Stimulated activated CD4-positive, alpha-beta T cell treated with anti-CD3 and anti-CD28 coated beads, Interleukin-15, amount 100 ng/mL, for 48 hours (primary cell): Measurements from ENCODE around the gene MRPL45.

Experiments used
- DNase-seq, 2 donors: peaks; one replicate each; pipeline ENCODE4 v3.0.0-alpha.2; 2020; ENCODE audit warnings: low read depth in 2 of 2

MRPL45 gene

DNA sequence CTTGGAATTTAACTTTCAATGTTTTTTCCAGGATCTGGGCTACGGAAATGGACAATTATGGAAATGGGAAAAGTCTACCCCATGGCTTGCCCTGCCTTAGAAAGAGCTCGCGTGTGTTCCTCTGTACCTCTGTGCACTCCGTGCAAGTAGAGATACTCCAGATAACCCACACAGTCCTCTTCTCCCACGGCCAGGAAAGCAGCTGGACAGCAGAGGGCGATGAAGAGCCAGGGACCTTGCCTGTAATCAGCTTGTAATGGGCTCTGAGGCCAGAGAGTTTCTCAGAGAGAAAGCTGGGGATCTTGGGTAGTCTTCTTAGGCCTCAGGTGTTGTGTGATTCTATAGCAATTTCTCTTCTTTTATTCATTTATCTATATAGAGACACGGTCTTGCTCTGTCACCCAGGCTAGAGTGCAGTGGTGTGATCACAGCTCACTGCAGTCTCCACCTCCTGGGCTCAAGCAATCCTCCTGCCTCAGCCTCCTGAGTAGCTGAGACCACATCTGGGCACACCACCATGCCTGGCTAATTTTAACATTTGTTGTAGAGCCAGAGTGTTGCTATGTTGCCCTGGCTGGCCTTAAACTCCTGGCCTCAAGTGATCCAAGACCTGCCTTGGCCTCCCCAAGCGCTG lies 52.2 kb downstream of the MRPL45 start:
- peak; percentile 61 to 76 for DNase-seq

DNA sequence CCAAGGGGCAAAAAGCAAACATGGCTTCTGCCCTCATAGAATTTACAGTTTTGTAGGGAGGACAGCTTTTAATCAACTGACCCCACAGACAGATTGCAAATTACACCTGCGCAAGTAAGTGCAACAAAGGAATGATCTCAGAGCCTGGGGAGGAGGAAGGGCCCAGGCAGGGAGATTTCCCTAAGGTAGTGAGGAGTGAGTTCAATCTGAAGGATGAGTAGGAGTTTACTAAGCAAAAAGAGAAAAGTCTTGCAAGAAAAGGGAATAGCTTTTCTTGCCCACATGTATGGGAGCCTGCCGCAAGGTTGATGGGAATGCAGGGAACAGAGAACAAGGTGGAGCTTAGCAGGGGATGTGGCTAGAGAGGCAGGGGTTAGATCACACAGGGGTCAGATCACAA lies 53.1 kb downstream of the MRPL45 start:
- DNase-seq, result no peak

DNA sequence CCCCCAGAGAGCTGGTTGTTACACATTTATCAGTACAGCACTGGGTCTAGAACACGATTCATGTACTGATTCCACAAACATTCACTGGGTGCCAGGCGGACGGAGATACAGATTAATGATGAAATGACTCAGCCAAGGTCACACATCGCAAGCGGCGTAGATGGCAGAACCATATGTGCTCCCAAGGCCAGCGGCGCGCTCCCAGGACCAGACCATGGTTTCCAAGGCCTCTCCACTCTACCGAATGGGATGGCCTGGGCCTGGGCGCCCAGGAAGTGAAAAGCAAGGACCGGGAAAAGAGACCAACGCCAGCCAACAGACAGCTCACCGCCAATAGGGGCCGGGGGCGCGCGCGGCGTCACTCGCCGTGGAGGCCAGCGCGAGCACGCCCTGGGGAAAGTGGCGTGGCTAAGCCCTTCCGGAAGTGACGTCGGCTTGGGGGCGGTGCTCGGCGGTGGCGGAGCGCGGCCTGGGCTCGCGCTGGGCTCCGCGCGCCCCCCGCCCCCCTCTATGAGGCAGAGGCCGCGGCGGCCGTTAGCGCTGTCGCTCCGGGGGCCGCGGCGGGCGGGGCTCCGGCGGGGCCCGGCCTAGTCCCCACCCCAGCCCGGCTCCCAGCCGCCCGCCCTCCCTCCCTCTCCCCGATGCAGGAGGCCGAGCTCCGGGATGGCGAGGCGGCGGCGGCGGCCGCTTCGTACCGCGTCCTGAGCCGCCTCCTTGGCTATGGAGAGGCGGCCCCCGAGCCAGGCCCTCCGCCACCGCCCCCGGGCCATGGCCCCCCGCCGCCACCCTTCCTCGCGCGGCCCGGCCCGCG lies 54.6 kb downstream of the MRPL45 start, which contains the start of gene SOCS7:
SOCS7 (plus strand) TSS at position 433 of the 811 bp plus-strand sequence; CDS start at position 642, 209 bp downstream.
- DNase-seq, result peak; percentile 80 to 90

DNA sequence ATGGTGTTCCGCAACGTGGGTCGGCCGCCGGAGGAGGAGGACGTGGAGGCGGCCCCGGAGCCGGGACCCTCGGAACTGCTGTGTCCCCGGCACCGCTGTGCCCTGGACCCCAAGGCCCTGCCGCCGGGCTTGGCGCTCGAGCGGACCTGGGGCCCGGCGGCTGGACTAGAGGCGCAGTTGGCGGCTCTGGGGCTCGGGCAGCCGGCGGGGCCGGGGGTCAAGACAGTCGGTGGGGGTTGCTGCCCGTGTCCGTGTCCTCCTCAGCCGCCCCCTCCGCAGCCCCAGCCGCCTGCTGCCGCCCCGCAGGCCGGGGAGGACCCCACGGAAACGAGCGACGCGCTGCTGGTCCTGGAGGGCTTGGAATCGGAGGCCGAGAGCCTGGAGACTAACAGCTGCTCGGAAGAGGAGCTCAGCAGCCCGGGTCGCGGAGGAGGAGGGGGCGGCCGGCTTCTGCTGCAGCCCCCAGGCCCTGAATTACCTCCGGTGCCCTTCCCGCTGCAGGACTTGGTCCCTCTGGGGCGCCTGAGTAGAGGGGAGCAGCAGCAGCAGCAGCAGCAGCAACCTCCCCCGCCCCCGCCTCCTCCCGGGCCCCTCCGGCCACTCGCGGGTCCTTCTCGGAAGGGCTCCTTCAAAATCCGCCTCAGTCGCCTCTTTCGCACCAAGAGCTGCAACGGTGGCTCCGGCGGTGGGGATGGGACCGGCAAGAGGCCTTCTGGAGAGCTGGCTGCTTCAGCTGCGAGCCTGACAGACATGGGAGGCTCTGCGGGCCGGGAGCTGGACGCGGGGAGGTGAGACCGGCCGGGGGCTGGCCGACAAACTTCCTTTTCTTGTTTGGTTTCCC lies 55.5 kb downstream of the MRPL45 start:
- DNase-seq, result no peak

DNA sequence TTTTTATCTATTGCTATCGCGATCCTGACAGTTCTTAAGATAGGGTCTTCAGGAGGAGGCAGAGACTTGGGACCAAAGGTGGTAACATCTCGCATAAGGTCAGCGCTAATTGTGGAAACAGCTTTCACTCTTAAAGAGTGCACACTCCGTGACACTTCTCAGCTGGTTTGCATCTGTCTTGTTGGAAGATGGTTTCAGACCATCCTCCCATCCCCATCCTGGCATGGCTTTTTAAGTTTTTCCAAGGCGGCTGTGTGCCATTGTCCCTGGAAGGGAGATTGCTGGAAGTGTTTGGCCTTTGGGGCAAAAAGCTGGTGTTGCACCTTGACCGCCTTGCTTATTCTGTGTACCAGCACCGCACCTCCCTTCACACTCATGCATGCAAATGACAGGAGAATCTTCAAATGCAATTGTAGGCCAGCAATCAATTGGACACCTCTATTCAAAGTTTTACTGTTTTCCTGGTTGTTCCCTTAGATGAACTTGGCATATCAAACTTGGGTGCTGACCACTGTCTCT lies 56.2 kb downstream of the MRPL45 start:
- DNase-seq, result no peak

DNA sequence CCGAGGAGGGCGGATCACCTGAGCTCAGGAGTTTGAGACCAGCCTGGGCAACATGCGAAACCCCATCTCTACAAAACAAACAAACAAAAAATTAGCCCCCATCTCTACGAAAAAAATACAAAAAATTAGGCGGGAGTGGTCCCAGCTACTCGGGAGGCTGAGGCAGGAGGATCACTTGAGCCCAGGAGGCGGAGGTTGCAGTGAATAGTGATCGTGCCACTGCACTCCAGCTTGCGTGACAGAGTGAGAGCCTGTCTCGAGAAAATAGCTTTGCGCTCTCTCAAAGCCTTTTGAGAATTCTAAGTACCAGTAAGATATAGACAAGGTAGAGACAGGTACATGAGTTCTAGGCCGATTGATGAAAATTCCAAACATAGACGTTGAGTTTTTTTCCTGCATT lies 56.7 kb downstream of the MRPL45 start:
- no peak for DNase-seq

DNA sequence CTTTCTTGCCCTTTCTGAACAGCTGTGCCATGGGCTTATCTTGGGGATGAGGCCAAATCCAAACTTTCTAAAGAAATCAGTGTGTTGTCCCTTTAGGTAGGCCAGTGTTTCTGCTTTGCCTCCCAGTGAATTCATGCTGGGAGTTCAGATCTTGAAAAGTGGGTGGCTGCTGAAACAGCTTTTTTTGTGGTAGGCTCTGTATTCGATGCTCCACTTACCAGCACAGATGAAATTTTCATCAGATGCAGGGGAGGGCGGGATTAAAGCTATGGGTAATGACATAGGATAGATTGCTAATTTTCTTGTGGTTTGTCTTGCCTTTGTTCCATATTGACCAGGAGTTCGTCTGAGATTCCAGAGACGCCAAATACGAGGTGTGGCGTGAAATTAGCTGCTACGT lies 57.5 kb downstream of the MRPL45 start:
- DNase-seq, result no peak

DNA sequence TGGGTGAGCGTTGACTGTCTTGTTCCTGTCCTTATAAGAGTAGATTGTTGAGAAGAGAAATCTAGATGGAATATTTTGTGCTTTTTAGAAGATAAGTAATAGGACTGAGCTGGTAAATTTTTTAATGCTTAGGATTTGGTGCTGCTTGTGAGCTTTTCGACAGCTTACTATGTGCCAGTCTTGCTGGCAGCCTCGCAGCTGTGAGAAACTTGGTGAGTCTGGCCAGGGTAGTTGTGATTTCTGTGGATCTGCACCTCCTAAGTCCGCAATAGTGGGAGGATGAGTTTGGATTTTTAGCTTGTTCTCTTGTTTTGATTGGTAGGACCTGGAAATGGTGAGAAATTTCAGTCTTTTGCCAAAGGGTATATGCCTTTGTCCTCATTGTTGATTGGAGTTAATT lies 58.3 kb downstream of the MRPL45 start:
- DNase-seq, result no peak

DNA sequence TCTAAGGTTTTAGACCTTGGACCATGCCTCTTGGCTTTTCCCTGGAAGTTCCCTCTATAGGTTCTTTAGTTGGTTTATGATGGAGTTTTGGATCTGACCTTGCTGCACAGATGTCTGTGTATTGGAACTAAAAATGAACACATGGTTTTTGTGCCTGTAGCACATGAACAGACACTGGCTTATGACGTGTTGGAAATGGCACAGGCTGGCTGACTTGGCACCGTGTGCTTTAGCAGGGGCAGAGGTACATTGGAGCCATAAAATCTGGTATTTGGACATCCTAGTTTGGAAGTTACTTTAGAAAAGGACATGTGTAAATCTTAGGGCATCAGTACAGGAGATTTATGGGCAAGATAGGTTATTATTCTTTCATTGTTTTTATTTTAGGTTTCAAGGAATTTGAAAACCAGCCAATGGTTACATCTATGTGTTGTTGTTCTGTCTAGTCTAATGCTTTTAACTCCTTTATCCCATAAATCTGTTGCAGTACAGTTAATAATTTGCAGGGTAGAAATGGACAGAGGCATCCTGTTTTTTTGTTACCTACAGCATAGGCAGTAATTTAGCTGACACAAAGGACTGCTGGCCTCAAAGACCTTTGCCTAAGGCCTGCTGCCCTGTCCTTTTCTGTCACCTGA lies 60.6 kb downstream of the MRPL45 start:
- no peak for DNase-seq

DNA sequence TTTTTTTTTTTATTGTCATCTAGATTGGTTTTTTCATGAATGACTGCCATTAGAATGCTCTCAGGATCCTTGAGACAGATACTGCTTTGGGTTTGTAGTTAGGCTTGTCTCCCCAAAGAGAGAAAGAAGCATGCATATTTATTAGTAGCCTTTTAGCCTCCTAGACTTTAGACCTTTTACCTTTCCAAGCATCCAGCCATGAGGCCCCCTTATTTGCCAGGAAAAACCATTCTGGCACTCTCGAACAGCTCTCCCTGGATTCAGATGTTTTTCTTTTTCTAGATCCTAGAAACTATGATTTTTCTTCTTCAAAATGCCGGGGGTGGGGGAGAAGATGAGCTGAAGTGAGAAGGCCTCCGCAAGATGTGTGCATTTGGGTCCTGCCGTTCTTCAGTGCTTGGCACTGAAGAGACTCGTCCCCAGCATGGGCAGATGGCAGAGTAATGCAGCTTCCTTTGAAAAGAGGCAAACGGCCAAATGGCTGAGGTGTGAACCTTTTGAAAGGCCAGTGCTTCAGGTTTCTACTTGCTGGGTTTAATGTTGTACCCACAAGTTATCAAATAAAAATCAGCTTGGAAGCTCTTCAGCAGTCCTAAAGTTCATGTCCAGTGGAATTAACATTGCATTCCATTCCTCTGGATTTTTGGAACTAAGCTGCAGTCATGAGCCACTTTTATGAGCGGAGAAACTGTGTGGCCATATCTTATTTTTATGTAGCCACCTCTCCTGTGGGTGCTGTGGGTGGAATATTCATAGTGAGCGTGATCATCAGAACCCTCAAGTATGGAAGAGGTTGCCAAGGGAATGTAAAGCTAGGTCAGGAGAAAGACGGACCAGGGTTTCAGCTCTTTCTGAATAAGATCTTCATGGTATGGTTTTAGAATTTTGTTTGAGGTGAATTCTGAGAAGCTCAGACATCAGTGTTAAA lies 61.9 kb downstream of the MRPL45 start:
- no peak for DNase-seq

DNA sequence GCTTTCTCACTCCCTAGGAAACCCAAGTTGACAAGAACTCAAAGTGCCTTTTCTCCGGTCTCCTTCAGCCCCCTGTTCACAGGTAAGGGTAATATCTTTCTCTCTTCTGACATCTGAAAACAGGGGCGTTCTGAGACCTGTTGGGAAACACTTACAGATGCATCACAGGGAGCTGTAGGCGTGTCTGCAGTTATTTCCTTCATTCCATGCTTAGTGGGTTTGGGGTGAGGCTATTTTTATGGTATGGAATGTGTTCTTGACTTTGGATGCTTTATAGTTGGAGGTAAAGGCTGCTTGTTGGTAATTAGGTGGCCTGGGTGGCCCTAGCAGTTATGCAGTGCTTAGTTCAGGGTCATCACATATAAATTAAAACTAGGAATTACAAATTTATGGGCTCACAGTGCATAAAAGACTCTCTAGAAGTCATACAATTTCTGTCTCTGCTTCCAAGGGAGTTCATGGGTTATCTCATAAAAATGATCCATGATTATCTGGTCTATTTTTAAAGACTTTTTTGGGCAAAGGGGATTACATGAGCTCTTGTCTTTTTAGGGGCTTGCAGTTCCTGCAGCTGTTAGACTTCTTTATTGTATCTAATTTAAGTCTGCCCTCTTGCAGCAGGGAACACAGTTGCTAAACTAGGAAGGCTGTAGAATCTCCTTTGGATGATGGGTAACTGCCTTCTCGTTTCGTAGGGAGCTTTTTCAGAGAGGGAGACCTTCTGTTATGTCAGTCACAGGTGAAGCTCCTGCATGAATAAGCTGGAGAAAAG lies 64.9 kb downstream of the MRPL45 start:
- DNase-seq, result no peak

DNA sequence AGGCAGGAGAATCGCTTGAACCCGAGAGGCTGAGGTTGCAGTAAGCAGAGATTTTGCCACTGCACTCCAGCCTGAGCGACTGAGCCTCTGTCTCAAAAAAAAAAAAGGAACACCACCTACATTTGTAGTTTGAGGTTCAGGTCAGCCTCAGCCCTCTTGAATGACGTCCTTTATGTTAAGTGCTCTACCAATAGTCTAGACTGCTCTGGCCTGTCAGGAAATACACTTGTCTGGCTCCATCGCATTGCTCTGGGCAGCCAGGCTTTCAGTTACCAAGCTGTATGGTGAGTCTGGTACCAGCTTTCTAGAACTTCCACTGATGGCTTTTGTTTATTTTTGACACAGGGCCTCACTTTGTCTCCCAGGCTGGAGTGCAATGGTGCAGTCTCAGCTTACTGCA lies 66.0 kb downstream of the MRPL45 start:
- DNase-seq, result no peak

DNA sequence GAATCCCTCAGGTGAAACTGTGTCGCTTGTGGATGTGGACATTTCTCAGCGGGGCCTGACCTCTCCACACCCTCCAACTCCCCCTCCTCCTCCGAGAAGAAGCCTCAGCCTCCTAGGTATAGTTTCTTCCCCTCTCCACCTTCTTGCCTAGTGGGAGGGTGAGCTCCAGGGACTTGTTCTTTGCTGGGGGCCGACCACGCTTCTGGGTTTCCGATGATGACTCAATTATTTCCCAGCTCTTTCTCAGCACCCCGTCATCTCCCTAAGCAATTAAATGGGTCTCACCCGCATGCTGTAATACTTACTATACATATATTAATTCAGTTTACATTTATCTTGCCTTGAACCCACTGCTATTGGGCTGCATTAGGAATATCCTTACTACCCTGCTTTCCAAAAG lies 67.8 kb downstream of the MRPL45 start:
- no peak for DNase-seq

DNA sequence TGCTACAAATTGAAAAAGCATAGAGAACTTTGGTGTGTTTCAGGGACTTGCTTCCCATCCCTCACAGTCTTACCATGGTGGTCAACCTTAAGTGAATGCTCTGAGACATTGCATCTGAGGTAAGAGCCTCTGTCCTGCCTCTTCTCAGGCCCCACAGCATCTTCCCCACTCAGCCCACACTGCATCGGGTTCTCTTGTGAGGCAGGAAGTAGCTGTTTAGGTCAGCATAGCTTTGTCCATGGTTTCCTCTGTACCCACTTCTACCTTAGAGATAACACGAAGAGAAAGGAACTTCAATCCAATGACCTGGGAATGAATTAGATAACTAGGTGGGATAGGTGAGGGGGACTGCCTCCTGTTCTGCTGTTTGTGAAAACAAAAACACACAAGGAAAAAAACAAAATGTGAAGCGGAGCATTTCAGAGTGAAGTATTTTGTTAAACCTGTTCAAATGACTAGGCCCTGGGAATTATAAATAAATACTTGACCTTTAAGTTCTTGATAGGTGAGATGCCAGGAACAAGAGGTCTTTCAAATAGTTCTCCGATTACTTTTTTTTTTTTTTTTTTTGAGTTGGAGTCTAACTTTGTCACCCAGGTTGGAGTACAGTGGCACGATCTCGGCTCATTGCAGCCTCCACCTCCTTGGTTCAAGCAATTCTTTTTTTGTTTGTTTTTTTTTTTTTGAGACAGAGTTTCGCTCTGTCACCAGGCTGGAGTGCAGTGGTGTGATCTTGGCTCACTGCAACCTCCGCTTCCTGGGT lies 72.3 kb downstream of the MRPL45 start:
- DNase-seq, result no peak
